IPS-18a (cell line): ENCODE measurements around the gene CLDN5.
"Not testable (repeated sequence)": the region's sequence is repeated elsewhere in the genome, so short reads cannot be mapped to it uniquely, and the experiment has no call there.

Experiments used
- H3K27ac ChIP-seq: one replicate; pipeline ENCODE4 v1.5.1; 2013; ENCODE audit warnings: low read length
- H3K27me3 ChIP-seq: one replicate; pipeline ENCODE4 v1.6.1; 2013; ENCODE audit warnings: mild to moderate bottlenecking, low read length; ENCODE audit not compliant: control insufficient read depth, insufficient read depth
- H3K36me3 ChIP-seq: one replicate; pipeline ENCODE4 v1.6.1; 2013; ENCODE audit warnings: low read depth, low read length; ENCODE audit not compliant: control insufficient read depth
- H3K4me1 ChIP-seq: one replicate; pipeline ENCODE4 v1.6.1; 2013; ENCODE audit warnings: low read depth, low read length; ENCODE audit not compliant: control insufficient read depth
- H3K4me3 ChIP-seq: one replicate; pipeline ENCODE4 v1.5.1; 2013; ENCODE audit warnings: low read length
- H3K9ac ChIP-seq: one replicate; pipeline ENCODE4 v1.6.1; 2013; ENCODE audit warnings: mild to moderate bottlenecking, low read length, moderate library complexity
- H3K9me3 ChIP-seq: one replicate; pipeline ENCODE4 v1.6.1; 2013; ENCODE audit warnings: low read depth, low read length; ENCODE audit not compliant: control insufficient read depth

Gene CLDN5

GRCh38 chr22:19545935-19546207, 21.7 kb upstream of the CLDN5 start:
- H3K36me3 ChIP-seq: no peaks in the 10 kb centered on the region
- no peak overlapping the region for H3K9ac ChIP-seq
- H3K27ac ChIP-seq: no peak overlapping the region
- no peak overlapping the region for H3K4me3 ChIP-seq
- H3K4me1 ChIP-seq: peaks cover 6% of the 10 kb centered on the region
- no peaks in the 10 kb centered on the region for H3K9me3 ChIP-seq
- H3K27me3 ChIP-seq: no peaks in the 10 kb centered on the region

GRCh38 chr22:19543970-19544708, 19.9 kb upstream of the CLDN5 start:
- no peaks in the 10 kb centered on the region for H3K9me3 ChIP-seq
- no peaks in the 10 kb centered on the region for H3K36me3 ChIP-seq
- no peak overlapping the region for H3K27ac ChIP-seq

GRCh38 chr22:19540394-19540793, 16.2 kb upstream of the CLDN5 start:
- H3K27me3 ChIP-seq: no peaks in the 10 kb centered on the region
- H3K36me3 ChIP-seq: no peaks in the 10 kb centered on the region
- H3K9me3 ChIP-seq: no peaks in the 10 kb centered on the region
- H3K27ac ChIP-seq: no peak overlapping the region
- H3K9ac ChIP-seq: no peak overlapping the region
- no peak overlapping the region for H3K4me3 ChIP-seq
- H3K4me1 ChIP-seq: peaks cover 2% of the 10 kb centered on the region

More at GRCh38 chr22:19543970-19544708, 19.9 kb upstream of the CLDN5 start:
- peaks cover 6% of the 10 kb centered on the region for H3K4me1 ChIP-seq
- no peaks in the 10 kb centered on the region for H3K27me3 ChIP-seq
- H3K9ac ChIP-seq: no peak overlapping the region
- no peak overlapping the region for H3K4me3 ChIP-seq

- Histone ChIP-seq H3K27me3 (no peaks in the 10 kb centered on the region), H3K4me1 (no peaks in the 10 kb centered on the region), H3K9me3 (no peaks in the 10 kb centered on the region), H3K27ac (no peak overlapping the region), H3K36me3 (no peaks in the 10 kb centered on the region), H3K9ac (no peak overlapping the region), H3K4me3 (no peak overlapping the region)
Measured at GRCh38 chr22:19537941-19538488, 13.8 kb upstream of the CLDN5 start.

- Histone ChIP-seq H3K4me3 (no peak overlapping the region), H3K27ac (no peak overlapping the region), H3K36me3 (no peaks in the 10 kb centered on the region), H3K9me3 (no peaks in the 10 kb centered on the region), H3K27me3 (no peaks in the 10 kb centered on the region), H3K9ac (no peak overlapping the region), H3K4me1 (no peaks in the 10 kb centered on the region)
Measured at GRCh38 chr22:19536564-19536963, 12.4 kb upstream of the CLDN5 start.

GRCh38 chr22:19535001-19535400, 10.8 kb upstream of the CLDN5 start:
- Histone ChIP-seq H3K9me3 (no peaks in the 10 kb centered on the region), H3K27ac (no peak overlapping the region), H3K9ac (no peak overlapping the region), H3K4me1 (no peaks in the 10 kb centered on the region), H3K27me3 (no peaks in the 10 kb centered on the region), H3K36me3 (no peaks in the 10 kb centered on the region), H3K4me3 (no peak overlapping the region)

GRCh38 chr22:19533857-19534256, 9.6 kb upstream of the CLDN5 start:
- Histone ChIP-seq H3K27ac (no peak overlapping the region), H3K27me3 (no peaks in the 10 kb centered on the region), H3K4me1 (no peaks in the 10 kb centered on the region), H3K9me3 (no peaks in the 10 kb centered on the region), H3K4me3 (no peak overlapping the region), H3K9ac (no peak overlapping the region), H3K36me3 (no peaks in the 10 kb centered on the region)

- Histone ChIP-seq H3K9me3 (no peaks in the 10 kb centered on the region), H3K4me1 (no peaks in the 10 kb centered on the region), H3K36me3 (no peaks in the 10 kb centered on the region), H3K27me3 (no peaks in the 10 kb centered on the region), H3K9ac (no peak overlapping the region), H3K4me3 (no peak overlapping the region), H3K27ac (no peak overlapping the region)
Measured at GRCh38 chr22:19533049-19533626, 8.9 kb upstream of the CLDN5 start.

- H3K27me3 ChIP-seq, H3K36me3 ChIP-seq, H3K4me1 ChIP-seq, H3K9me3 ChIP-seq, H3K27ac ChIP-seq, H3K4me3 ChIP-seq, H3K9ac ChIP-seq: not testable (repeated sequence)
Measured at GRCh38 chr22:19531327-19531726, 7.1 kb upstream of the CLDN5 start.

- Histone ChIP-seq H3K4me1 (no peaks in the 10 kb centered on the region), H3K27me3 (peaks cover 4% of the 10 kb centered on the region), H3K9me3 (no peaks in the 10 kb centered on the region), H3K27ac (no peak overlapping the region), H3K9ac (no peak overlapping the region), H3K36me3 (no peaks in the 10 kb centered on the region), H3K4me3 (no peak overlapping the region)
Measured at GRCh38 chr22:19530751-19531150, 6.5 kb upstream of the CLDN5 start.

- H3K4me1 ChIP-seq: no peaks in the 10 kb centered on the region
- H3K27me3 ChIP-seq: peaks cover 13% of the 10 kb centered on the region
- no peak overlapping the region for H3K4me3 ChIP-seq
- no peak overlapping the region for H3K9ac ChIP-seq
- no peaks in the 10 kb centered on the region for H3K36me3 ChIP-seq
- H3K27ac ChIP-seq: no peak overlapping the region
- H3K9me3 ChIP-seq: no peaks in the 10 kb centered on the region
Measured at GRCh38 chr22:19529811-19530210, 5.6 kb upstream of the CLDN5 start.

GRCh38 chr22:19527861-19528417, 3.7 kb upstream of the CLDN5 start:
- no peaks in the 10 kb centered on the region for H3K9me3 ChIP-seq
- H3K27me3 ChIP-seq: peaks cover 32% of the 10 kb centered on the region
- H3K4me1 ChIP-seq: peaks cover 2% of the 10 kb centered on the region
- H3K36me3 ChIP-seq: no peaks in the 10 kb centered on the region
- H3K27ac ChIP-seq: no peak overlapping the region
- no peak overlapping the region for H3K9ac ChIP-seq
- H3K4me3 ChIP-seq: no peak overlapping the region
